ENCODE results near the gene AAMP.
"Not testable (repeated sequence)": the region's sequence is repeated elsewhere in the genome, so short reads cannot be mapped to it uniquely, and the experiment has no call there.

Gene AAMP

GRCh38 chr2:218269900-218270720, at the start of gene AAMP, which contains the start of gene PNKD:
AAMP (minus strand) TSS chr2:218270137; CDS start chr2:218270086, 51 bp downstream.
PNKD (plus strand) TSS chr2:218270519; CDS start chr2:218270536, 17 bp downstream.
- H3K4me3 ChIP-seq (ENCODE audit: low read depth, low read length), result peak within 1 kb of the TSS; percentile 75
- TF ChIP-seq, protein P1, sequence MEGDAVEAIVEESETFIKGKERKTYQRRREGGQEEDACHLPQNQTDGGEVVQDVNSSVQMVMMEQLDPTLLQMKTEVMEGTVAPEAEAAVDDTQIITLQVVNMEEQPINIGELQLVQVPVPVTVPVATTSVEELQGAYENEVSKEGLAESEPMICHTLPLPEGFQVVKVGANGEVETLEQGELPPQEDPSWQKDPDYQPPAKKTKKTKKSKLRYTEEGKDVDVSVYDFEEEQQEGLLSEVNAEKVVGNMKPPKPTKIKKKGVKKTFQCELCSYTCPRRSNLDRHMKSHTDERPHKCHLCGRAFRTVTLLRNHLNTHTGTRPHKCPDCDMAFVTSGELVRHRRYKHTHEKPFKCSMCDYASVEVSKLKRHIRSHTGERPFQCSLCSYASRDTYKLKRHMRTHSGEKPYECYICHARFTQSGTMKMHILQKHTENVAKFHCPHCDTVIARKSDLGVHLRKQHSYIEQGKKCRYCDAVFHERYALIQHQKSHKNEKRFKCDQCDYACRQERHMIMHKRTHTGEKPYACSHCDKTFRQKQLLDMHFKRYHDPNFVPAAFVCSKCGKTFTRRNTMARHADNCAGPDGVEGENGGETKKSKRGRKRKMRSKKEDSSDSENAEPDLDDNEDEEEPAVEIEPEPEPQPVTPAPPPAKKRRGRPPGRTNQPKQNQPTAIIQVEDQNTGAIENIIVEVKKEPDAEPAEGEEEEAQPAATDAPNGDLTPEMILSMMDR (IDR thresholded peaks at IDR 0.05; ENCODE audit: borderline replicate concordance, insufficient read depth, low read depth, low read length), result no peak

GRCh38 chr2:218318241-218318640, 48.3 kb upstream of the AAMP start:
- TF ChIP-seq, protein P1 (IDR thresholded peaks at IDR 0.05; ENCODE audit: borderline replicate concordance, insufficient read depth, low read depth, low read length), result no peak
- no peak overlapping the region for H3K4me3 ChIP-seq (ENCODE audit: low read depth, low read length)

- TF ChIP-seq, protein P1 (IDR thresholded peaks at IDR 0.05; ENCODE audit: borderline replicate concordance, insufficient read depth, low read depth, low read length), result no peak
- no peak overlapping the region for H3K4me3 ChIP-seq (ENCODE audit: low read depth, low read length)
These were observed 47.9 kb upstream of the AAMP start for GRCh38 chr2:218317835-218318234.

DNA sequence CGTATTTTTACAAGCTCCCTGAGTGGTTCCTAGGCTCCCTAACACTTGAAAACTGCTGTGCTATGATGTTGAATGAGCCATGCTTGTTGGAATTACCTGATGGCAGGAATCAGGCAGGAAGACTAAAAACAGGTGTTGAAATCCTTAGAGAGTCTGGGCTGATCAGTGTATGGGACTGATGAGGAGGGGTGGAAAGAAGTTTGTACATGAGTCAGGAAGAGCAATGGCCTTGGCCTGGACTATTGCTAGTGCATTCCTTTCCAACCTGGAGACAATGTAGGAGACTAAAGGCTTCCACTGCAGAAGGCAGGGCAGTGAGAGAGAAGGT, 47.3 kb upstream of the AAMP start:
- TF ChIP-seq, protein P1 (IDR thresholded peaks at IDR 0.05; ENCODE audit: borderline replicate concordance, insufficient read depth, low read depth, low read length), result no peak
- H3K4me3 ChIP-seq (ENCODE audit: low read depth, low read length), result no peak overlapping the region

GRCh38 chr2:218315397-218315796, 45.5 kb upstream of the AAMP start:
- H3K4me3 ChIP-seq (ENCODE audit: low read depth, low read length), result no peak overlapping the region
- TF ChIP-seq, protein P1 (IDR thresholded peaks at IDR 0.05; ENCODE audit: borderline replicate concordance, insufficient read depth, low read depth, low read length), result no peak

- H3K4me3 ChIP-seq (ENCODE audit: low read depth, low read length), result not testable (repeated sequence)
These were observed 44.8 kb upstream of the AAMP start for GRCh38 chr2:218314764-218315163.

DNA sequence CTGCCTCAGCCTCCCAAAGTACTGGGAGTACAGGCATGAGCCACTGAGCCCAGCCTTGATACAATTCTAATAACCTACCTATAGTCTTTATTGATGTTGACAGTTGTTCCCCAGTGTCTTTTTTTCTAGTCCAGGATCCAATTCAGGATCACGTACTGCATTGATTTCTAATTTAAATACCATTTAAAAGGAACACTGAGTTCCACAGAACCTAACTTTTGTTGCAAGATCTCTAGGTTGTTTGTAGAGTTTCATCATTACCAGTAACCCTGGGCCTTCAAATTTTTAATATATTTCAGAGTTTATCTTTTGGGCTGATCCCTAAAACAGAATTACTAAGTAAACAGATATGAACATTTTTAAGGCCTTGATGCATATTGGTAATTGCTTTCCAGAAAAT, 43.4 kb upstream of the AAMP start:
- no peak overlapping the region for H3K4me3 ChIP-seq (ENCODE audit: low read depth, low read length)
- TF ChIP-seq, protein P1 (IDR thresholded peaks at IDR 0.05; ENCODE audit: borderline replicate concordance, insufficient read depth, low read depth, low read length), result no peak
